ENCODE measurements around the gene BARD1. TPM values are rescaled to one million over a fixed set of nuclear protein-coding genes. Genes with fewer than 3 reads are reported as not detected.
"Not testable (repeated sequence)": the region's sequence is repeated elsewhere in the genome, so short reads cannot be mapped to it uniquely, and the experiment has no call there.

The BARD1 gene
- total RNA-seq, 3 donors from 2014 or later = 4.3 to 27.8 (median 16.7) TPM

DNA sequence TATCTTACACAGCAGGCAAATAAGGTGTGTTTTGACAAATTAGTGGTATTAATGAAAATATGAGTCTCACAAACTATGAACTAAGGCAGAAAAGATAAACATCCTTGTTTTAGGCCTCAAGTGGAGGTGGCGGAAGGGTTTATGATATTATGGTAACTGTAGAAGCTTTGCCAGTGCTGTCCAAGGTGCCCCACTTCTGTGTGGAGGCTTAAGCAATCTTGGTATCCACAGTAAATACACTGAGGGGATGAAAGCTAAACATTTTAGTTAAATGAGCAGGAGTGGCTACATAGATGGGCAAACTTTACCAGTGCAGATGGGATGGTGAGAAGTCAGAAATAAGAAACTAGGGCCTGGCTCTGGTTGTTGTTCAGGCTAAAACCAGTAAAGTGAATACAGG is 84.7 kb downstream of the BARD1 start:
- H3K36me3 ChIP-seq = no peaks in the 10 kb centered on the region
- TF ChIP-seq POLR2AphosphoS5 (IDR thresholded peaks at IDR 0.05) = no peak
- TF ChIP-seq POLR2A (IDR thresholded peaks at IDR 0.05) = no peak
- TF ChIP-seq, protein P1, sequence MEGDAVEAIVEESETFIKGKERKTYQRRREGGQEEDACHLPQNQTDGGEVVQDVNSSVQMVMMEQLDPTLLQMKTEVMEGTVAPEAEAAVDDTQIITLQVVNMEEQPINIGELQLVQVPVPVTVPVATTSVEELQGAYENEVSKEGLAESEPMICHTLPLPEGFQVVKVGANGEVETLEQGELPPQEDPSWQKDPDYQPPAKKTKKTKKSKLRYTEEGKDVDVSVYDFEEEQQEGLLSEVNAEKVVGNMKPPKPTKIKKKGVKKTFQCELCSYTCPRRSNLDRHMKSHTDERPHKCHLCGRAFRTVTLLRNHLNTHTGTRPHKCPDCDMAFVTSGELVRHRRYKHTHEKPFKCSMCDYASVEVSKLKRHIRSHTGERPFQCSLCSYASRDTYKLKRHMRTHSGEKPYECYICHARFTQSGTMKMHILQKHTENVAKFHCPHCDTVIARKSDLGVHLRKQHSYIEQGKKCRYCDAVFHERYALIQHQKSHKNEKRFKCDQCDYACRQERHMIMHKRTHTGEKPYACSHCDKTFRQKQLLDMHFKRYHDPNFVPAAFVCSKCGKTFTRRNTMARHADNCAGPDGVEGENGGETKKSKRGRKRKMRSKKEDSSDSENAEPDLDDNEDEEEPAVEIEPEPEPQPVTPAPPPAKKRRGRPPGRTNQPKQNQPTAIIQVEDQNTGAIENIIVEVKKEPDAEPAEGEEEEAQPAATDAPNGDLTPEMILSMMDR (IDR thresholded peaks at IDR 0.05) = no peak
- H3K4me1 ChIP-seq = no peaks in the 10 kb centered on the region
- no peak overlapping the region for H3K27ac ChIP-seq
- no peak overlapping the region for H3K4me3 ChIP-seq
- no peaks in the 10 kb centered on the region for H3K27me3 ChIP-seq
- peaks cover 0 to 5% of the 10 kb centered on the region in 2 donors for H3K9me3 ChIP-seq
- intact Hi-C loops (cut with DNase I; ENCODE audit: low total_unique reads) = no loop called here
- DNase-seq (ENCODE audit: low spot score in 2 of 2) = no peak

DNA sequence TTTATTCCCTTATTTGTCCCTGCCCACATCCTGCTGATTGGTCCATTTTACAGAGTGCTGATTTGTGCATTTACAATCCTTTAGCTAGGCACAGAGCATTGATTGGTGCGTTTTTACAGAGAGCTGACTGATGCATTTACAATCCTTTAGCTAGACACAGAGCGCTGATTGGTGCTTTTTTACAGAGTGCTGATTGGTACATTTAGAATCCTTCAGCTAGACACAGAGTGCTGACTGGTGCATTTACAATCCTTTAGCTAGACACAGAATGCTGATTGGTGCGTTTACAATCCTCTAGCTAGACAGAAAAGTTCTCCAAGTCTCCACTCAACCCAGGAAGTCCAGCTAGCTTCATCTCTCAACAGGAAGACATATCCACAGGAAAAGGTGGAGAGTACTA is 91.6 kb downstream of the BARD1 start:
- H3K4me3 ChIP-seq; H3K4me1 ChIP-seq; H3K27ac ChIP-seq; H3K36me3 ChIP-seq; H3K9me3 ChIP-seq; H3K27me3 ChIP-seq; DNase-seq (ENCODE audit: low spot score in 2 of 2); intact Hi-C loops (cut with DNase I; ENCODE audit: low total_unique reads): not testable (repeated sequence)

DNA sequence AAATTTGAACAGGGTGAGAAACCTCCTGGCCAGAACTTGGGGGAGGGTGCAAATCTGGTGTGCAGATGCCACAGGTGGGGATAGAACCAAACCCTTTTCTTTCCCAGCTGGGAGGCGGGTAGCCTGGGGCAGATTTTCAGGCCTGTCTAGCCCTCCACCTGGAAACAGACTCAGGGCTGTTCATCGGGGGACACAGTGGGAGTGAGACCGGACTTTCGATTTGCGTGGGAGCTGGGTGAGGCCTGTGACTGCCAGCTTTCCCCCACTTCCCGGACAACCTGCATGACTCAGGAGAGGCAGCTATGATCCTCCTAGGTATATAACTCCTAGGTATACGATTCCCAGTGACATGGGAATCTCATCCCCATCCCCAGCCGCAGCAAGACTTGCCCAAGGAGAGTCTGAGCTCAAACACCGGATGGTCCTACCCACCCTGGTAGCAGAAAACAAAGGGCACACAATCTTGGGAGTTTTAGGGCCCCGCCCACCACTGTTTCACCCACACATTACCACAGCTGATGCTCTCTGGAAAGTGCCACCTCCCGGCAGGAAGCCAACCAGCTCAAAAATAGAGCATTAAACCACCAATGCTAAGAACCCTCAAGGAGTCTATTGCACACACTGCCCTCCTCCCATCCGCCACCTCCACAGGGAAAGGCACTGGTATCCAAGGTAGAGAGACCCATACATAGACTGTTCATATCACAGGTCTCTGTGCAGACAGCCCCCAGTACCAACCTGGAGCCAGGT is 92.5 kb downstream of the BARD1 start:
- no peak overlapping the region for H3K4me3 ChIP-seq
- intact Hi-C loops (cut with DNase I; ENCODE audit: low total_unique reads) = no loop called here

DNA sequence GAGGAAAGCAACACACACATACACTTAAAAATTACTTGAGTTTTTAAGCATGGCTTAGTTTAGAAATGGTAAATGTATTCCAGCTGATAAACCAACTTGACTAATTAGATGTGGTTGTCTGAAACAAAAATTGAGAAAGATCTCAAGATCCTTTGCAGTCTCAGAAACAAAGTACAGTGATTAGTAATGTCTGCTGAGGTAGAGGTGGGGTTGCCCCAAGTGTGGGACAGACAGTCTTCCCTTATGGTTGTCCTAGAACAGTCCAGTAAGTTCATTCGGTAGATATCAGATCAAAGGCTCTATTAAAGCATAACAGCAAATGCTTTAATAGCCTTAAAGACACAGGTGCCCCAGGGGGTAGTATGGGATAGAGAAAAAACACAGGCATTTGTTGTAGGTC is 94.5 kb downstream of the BARD1 start:
- H3K27ac ChIP-seq = no peak overlapping the region
- no peaks in the 10 kb centered on the region for H3K9me3 ChIP-seq
- H3K27me3 ChIP-seq = no peaks in the 10 kb centered on the region
- no peak for TF ChIP-seq POLR2A (IDR thresholded peaks at IDR 0.05)
- no peak for TF ChIP-seq POLR2AphosphoS5 (IDR thresholded peaks at IDR 0.05)
- TF ChIP-seq, protein P1 (IDR thresholded peaks at IDR 0.05) = no peak
- H3K36me3 ChIP-seq = no peaks in the 10 kb centered on the region
- DNase-seq (ENCODE audit: low spot score in 2 of 2) = no peak
- H3K4me3 ChIP-seq = no peak overlapping the region
- intact Hi-C loops (cut with DNase I; ENCODE audit: low total_unique reads) = no loop called here
- H3K4me1 ChIP-seq = no peaks in the 10 kb centered on the region

More for the DNA sequence above, 92.5 kb downstream of the BARD1 start:
- no peaks in the 10 kb centered on the region for H3K27me3 ChIP-seq
- no peaks in the 10 kb centered on the region for H3K4me1 ChIP-seq
- H3K9me3 ChIP-seq = peaks cover 0 to 5% of the 10 kb centered on the region in 2 donors
- DNase-seq (ENCODE audit: low spot score in 2 of 2) = no peak
- no peak overlapping the region for H3K27ac ChIP-seq
- TF ChIP-seq POLR2AphosphoS5 (IDR thresholded peaks at IDR 0.05) (no peak), POLR2A (IDR thresholded peaks at IDR 0.05) (no peak)
- TF ChIP-seq, protein P1 (IDR thresholded peaks at IDR 0.05) = no peak
- no peaks in the 10 kb centered on the region for H3K36me3 ChIP-seq

DNA sequence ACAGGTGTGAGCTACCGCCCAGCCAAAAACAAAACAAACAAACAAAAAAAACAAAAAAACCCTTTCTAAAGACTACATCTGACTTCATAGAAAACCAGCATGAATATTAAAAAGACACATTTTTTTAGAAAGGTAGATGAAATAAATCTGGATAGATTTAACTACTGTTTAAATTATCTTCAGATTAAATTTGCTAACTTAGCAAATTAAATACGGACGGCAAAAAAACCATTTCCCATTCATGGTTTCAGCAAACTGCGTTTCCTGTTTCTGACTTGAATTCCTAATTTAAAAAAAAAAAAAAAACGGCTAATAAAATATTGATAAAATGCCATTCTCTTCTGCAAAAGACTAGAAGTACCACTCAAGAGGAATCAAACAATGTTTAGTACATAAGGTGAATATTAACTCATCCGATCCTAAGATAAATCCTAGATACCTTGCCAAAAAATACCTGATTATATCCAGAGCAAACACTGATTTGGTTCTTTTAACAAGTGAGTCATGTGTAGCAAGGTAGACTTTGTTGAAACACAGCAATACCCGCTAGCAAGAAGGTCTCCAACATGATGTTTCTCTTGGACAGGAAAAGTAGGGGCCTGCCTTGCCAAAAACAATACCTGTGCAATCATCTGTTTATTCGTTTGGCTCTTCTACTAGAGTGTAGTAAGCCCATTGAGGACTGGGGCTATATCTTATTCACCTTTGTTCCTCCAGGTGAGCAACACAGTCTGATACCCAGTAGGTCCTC is 96.2 kb downstream of the BARD1 start:
- intact Hi-C loops (cut with DNase I; ENCODE audit: low total_unique reads) = no loop called here
- Histone ChIP-seq H3K27ac (no peak overlapping the region), H3K27me3 (no peaks in the 10 kb centered on the region), H3K4me3 (no peak overlapping the region), H3K9me3 (no peaks in the 10 kb centered on the region), H3K36me3 (no peaks in the 10 kb centered on the region), H3K4me1 (no peaks in the 10 kb centered on the region)
- no peak for DNase-seq (ENCODE audit: low spot score in 2 of 2)
- TF ChIP-seq, protein P1 (IDR thresholded peaks at IDR 0.05) = no peak
- no peak for TF ChIP-seq POLR2AphosphoS5 (IDR thresholded peaks at IDR 0.05)
- TF ChIP-seq POLR2A (IDR thresholded peaks at IDR 0.05) = no peak

Measured in breast epithelium (tissue), 4 donors.